Measurements from ENCODE around the gene DUSP28.

DNA sequence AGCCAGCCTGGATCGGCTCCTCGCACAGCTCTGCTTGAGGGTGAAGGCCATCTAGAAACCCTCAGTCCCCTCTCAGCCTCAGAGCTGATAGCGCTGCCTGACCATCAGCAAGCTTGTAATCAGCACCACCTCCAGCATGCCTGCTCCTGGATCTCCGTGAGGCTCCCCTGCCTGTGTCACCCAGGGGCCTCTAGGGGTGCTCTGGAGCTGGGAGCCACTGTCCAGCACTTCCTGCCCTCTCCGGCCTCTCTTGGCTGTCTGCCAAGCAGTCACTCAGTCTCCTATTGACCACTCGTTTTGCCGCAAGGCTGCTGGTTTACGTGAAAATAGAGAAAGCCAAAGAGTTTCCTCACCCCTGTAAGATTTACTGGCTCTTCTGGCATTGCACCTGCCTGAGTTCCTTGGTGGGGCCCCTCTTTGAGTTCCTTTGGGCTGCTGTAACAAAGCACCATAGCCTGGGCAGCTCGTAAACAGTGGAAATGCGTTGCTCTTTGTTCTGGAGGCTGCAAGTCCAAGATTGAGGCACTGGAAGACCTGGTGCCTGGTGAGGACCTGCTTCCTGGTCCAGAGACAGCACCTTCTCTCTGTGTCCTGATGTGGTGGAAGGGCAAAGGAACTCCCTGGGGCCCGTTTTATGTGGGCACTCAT lies 44.3 kb downstream of the DUSP28 start:
- TF ChIP-seq, protein P1, sequence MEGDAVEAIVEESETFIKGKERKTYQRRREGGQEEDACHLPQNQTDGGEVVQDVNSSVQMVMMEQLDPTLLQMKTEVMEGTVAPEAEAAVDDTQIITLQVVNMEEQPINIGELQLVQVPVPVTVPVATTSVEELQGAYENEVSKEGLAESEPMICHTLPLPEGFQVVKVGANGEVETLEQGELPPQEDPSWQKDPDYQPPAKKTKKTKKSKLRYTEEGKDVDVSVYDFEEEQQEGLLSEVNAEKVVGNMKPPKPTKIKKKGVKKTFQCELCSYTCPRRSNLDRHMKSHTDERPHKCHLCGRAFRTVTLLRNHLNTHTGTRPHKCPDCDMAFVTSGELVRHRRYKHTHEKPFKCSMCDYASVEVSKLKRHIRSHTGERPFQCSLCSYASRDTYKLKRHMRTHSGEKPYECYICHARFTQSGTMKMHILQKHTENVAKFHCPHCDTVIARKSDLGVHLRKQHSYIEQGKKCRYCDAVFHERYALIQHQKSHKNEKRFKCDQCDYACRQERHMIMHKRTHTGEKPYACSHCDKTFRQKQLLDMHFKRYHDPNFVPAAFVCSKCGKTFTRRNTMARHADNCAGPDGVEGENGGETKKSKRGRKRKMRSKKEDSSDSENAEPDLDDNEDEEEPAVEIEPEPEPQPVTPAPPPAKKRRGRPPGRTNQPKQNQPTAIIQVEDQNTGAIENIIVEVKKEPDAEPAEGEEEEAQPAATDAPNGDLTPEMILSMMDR (IDR thresholded peaks at IDR 0.05), result peak; percentile 52 to 75 (median 66)
- TF ChIP-seq POLR2AphosphoS5 (IDR thresholded peaks at IDR 0.05) (no peak), POLR2A (IDR thresholded peaks at IDR 0.05) (no peak), EP300 (IDR thresholded peaks at IDR 0.05) (no peak)
